Measurements from ENCODE around the gene PCDHGA6. TPM values are rescaled to one million over a fixed set of nuclear protein-coding genes. Genes with fewer than 3 reads are reported as not detected.

Gene PCDHGA6
- total RNA-seq, 1 donor from 2014 or later = 0.49 TPM

DNA sequence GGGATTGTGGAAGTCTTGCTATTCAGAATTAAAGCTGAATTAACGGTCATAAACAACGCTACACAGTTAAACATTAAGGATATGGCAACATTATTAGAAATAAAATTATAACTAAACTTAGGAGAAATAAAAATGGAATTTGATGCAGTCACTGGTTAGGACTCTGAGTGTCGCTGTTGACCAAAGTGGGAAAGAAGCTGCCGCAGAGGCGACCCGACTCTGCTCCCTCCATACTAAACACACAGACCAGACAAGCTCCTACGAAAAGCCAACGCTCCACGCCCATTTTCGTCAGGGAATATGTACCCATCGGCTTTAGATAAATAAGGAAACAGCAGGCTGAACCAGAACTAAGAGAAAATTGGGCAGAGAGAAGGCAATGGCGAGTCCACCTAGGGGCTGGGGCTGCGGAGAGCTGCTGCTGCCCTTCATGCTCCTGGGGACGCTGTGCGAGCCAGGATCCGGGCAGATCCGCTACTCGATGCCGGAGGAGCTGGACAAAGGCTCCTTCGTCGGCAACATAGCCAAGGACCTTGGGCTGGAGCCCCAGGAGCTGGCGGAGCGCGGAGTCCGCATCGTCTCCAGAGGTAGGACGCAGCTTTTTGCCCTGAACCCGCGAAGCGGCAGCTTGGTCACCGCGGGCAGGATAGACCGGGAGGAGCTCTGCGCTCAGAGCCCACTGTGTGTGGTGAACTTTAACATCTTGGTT lies 9.6 kb upstream of the PCDHGA6 start, which contains the start of gene PCDHGA5:
PCDHGA5 (plus strand) TSS at position 211 of the 709 bp plus-strand sequence; CDS start at position 380, 169 bp downstream.
- DNase-seq (ENCODE audit: low read depth, low spot score) = no peak
- H3K9me3 Mint-ChIP-seq = peaks cover 16% of the 10 kb centered on the region
- TF ChIP-seq, protein P1, sequence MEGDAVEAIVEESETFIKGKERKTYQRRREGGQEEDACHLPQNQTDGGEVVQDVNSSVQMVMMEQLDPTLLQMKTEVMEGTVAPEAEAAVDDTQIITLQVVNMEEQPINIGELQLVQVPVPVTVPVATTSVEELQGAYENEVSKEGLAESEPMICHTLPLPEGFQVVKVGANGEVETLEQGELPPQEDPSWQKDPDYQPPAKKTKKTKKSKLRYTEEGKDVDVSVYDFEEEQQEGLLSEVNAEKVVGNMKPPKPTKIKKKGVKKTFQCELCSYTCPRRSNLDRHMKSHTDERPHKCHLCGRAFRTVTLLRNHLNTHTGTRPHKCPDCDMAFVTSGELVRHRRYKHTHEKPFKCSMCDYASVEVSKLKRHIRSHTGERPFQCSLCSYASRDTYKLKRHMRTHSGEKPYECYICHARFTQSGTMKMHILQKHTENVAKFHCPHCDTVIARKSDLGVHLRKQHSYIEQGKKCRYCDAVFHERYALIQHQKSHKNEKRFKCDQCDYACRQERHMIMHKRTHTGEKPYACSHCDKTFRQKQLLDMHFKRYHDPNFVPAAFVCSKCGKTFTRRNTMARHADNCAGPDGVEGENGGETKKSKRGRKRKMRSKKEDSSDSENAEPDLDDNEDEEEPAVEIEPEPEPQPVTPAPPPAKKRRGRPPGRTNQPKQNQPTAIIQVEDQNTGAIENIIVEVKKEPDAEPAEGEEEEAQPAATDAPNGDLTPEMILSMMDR (conservative IDR thresholded peaks at IDR 0.05) = no peak
- H3K27ac Mint-ChIP-seq (ENCODE audit: unreplicated experiment) = no peak within 1 kb of the TSS
- H3K36me3 Mint-ChIP-seq (ENCODE audit: low read depth) = peaks cover 43% of the 10 kb centered on the region
- H3K4me3 Mint-ChIP-seq = no peak within 1 kb of the TSS
- H3K27me3 Mint-ChIP-seq (ENCODE audit: low read depth) = no peaks in the 10 kb centered on the region
- H3K4me1 Mint-ChIP-seq = no peaks in the 10 kb centered on the region

DNA sequence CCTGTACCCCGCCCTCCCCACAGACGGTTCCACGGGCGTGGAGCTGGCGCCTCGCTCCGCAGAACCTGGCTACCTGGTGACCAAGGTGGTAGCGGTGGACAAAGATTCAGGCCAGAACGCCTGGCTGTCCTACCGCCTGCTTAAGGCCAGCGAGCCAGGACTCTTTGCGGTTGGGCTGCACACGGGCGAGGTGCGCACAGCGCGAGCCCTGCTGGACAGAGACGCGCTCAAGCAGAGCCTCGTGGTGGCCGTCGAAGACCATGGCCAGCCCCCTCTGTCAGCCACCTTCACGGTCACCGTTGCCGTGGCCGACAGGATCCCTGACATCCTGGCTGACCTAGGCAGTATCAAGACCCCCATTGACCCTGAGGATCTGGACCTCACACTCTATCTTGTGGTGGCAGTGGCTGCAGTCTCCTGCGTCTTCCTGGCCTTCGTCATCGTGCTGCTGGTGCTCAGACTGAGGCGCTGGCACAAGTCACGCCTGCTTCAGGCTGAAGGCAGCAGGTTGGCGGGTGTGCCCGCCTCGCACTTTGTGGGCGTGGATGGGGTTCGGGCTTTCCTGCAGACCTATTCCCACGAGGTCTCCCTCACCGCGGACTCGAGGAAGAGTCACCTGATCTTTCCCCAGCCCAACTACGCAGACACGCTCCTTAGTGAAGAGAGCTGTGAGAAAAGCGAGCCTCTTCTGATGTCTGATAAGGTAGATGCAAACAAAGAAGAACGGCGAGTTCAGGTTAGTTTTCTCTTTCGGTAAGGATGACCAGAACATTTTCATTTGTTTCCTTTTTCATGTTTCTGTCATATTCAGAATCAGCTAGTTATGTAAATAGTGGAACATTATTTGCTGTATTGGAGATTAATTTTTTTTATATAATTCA lies 7.4 kb upstream of the PCDHGA6 start:
- no peaks in the 10 kb centered on the region for H3K4me1 Mint-ChIP-seq
- no peak overlapping the region for H3K27ac Mint-ChIP-seq (ENCODE audit: unreplicated experiment)
- no peak overlapping the region for H3K4me3 Mint-ChIP-seq
- TF ChIP-seq, protein P1 (conservative IDR thresholded peaks at IDR 0.05) = no peak
- H3K27me3 Mint-ChIP-seq (ENCODE audit: low read depth) = no peaks in the 10 kb centered on the region
- H3K36me3 Mint-ChIP-seq (ENCODE audit: low read depth) = peaks cover 32% of the 10 kb centered on the region
- DNase-seq (ENCODE audit: low read depth, low spot score) = no peak
- H3K9me3 Mint-ChIP-seq = peaks cover 17% of the 10 kb centered on the region

DNA sequence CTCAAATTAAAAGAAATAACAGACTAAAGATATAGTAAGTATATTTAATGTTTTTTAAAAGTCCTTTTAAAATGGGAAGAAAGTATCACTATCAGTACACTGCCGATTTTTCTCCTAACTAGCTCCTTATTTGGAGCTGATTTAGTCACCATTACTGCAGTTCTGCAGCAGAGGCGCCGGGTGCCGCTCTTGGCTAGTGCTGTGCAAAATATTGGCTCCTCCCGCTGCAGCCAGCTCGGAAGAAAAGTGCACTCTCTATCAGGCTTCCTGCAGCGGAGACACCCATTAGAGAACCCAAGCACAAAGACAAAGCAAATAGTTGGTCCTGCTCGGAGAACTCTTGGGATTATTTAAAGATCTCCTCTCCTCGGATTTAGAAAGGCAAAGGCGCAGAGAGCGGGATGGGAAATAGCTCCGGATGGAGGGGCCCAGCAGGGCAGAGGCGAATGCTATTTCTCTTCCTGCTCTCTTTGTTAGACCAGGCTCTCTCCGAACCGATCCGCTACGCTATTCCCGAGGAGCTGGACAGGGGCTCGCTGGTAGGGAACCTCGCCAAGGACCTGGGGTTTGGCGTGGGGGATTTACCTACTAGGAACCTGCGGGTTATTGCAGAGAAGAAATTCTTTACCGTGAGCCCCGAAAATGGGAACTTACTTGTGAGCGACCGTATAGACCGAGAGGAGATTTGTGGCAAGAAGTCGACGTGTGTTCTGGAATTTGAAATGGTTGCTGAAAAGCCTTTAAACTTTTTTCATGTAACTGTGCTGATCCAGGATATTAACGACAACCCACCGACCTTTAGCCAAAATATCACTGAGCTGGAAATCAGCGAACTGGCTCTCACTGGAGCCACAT lies 3.5 kb upstream of the PCDHGA6 start, which contains the start of gene PCDHGB3:
PCDHGB3 (plus strand) TSS at position 249 of the 855 bp plus-strand sequence; CDS start at position 402, 153 bp downstream.
- Mint-ChIP-seq H3K4me1 (no peaks in the 10 kb centered on the region), H3K27me3 (ENCODE audit: low read depth) (no peaks in the 10 kb centered on the region), H3K27ac (ENCODE audit: unreplicated experiment) (no peak within 1 kb of the TSS), H3K9me3 (peaks cover 20% of the 10 kb centered on the region), H3K4me3 (no peak within 1 kb of the TSS), H3K36me3 (ENCODE audit: low read depth) (peaks cover 26% of the 10 kb centered on the region)
- TF ChIP-seq, protein P1 (conservative IDR thresholded peaks at IDR 0.05) = no peak
- no peak for DNase-seq (ENCODE audit: low read depth, low spot score)

DNA sequence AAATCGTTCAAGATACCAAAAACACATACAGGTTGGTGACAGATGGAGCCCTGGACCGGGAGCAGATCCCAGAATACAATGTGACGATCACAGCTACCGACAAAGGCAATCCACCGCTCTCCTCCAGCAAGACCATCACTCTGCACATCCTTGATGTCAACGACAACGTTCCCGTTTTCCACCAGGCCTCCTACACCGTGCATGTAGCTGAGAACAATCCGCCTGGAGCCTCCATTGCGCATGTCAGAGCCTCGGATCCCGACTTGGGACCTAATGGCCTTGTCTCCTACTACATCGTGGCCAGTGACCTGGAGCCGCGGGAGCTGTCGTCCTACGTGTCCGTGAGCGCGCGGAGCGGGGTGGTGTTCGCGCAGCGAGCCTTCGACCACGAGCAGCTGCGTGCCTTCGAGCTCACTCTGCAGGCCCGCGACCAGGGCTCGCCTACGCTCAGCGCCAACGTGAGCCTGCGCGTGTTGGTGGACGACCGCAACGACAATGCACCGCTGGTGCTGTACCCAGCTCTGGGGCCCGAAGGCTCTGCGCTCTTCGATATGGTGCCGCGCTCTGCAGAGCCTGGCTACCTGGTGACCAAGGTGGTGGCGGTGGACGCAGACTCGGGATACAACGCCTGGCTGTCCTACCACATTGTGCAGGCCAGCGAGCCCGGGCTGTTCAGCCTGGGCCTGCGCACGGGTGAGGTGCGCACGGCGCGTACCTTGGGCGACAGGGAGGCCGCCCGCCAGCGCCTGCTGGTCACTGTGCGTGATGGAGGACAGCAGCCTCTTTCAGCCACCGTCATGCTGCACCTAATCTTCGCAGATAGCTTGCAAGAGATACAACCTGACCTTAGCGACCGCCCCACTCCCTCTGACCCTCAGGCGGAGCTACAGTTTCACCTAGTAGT lies 1.9 kb upstream of the PCDHGA6 start:
- Mint-ChIP-seq H3K9me3 (peaks cover 14% of the 10 kb centered on the region), H3K27me3 (ENCODE audit: low read depth) (no peaks in the 10 kb centered on the region), H3K36me3 (ENCODE audit: low read depth) (peaks cover 22% of the 10 kb centered on the region)

More for the DNA sequence above, 1.9 kb upstream of the PCDHGA6 start:
- TF ChIP-seq, protein P1 (conservative IDR thresholded peaks at IDR 0.05) = no peak
- Mint-ChIP-seq H3K27ac (ENCODE audit: unreplicated experiment) (no peak overlapping the region), H3K4me3 (no peak overlapping the region), H3K4me1 (no peaks in the 10 kb centered on the region)
- DNase-seq (ENCODE audit: low read depth, low spot score) = no peak

Measured in neural crest cell (in vitro differentiated cells).